ENCODE results near the gene GPR157.

GRCh38 chr1:9084906-9085305 lies 44.0 kb downstream of the GPR157 start:
- TF ChIP-seq POLR2A (IDR thresholded peaks at IDR 0.05) (no peak), CTCF (IDR thresholded peaks at IDR 0.05) (no peak)

Data from body of pancreas (tissue), 4 donors.